Measurements from ENCODE around the gene OSBPL2. TPM values are rescaled to one million over a fixed set of nuclear protein-coding genes. Genes with fewer than 3 reads are reported as not detected.

Gene OSBPL2
- total and polyA plus RNA-seq, 2 donors (not counting 1 experiment from before 2014, with no cell fraction given) = 28.1 to 74.3 TPM

DNA sequence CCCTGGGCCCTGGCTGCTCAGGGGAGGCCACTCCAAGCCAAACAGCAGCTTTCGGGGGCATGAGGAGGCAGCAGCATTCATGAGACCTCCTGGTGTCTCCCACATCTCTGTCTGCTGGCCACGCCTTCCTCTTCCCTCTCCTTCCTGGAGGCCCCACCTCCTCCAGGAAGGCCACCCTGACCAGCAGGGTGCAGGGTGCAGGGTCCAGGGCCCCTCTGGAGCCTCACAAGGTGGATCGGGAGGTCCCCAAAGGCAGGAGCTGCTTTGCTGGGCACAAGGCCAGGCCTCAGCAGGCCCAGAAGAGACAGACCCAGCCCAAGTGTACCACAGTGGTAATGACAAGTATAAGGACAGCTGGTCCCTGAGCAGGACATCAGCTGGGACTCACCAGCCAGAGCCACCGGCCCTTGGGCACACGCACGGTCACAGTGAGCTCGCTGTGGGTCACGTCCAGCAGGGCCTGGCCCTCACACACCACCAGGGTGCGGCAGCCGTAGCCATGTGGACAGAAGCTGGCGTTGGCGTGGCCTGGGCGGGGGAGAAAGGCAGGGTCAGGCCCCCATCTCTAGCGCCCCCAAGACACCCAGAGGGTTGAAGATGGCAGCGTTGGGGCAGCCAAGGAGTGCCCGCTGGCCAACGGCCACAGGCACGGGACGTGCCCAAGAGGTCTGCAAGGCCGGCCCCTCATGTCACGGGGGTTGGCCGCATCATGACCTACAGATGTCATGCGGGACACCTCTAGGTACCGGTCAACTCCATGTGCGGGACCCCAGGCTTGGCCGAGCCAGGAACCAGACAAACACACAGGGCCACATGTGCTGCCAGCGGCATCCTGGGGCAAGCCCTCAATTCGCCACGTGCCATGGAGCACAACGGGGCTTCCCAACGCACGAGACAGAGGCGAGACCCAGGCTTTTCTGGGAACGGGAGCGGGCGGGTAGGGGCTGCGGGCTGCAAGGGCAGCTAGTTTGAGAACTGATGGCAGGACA is 91.4 kb downstream of the OSBPL2 start:
- H3K4me2 ChIP-seq (replicated peaks; ENCODE audit: low read depth, low read length, poor library complexity, severe bottlenecking) = no peak overlapping the region
- Mint-ChIP-seq H3K9me3 (ENCODE audit: insufficient read depth) (no peaks in the 10 kb centered on the region), H3K27me3 (no peaks in the 10 kb centered on the region), H3K4me1 (no peaks in the 10 kb centered on the region), H3K27ac (no peak overlapping the region), H3K4me3 (no peak overlapping the region)
- no peak for TF ChIP-seq EZH2 (IDR thresholded peaks at IDR 0.05; ENCODE audit: borderline replicate concordance, insufficient read depth, low read depth, low read length, poor library complexity, severe bottlenecking)
- TF ChIP-seq, protein P1, sequence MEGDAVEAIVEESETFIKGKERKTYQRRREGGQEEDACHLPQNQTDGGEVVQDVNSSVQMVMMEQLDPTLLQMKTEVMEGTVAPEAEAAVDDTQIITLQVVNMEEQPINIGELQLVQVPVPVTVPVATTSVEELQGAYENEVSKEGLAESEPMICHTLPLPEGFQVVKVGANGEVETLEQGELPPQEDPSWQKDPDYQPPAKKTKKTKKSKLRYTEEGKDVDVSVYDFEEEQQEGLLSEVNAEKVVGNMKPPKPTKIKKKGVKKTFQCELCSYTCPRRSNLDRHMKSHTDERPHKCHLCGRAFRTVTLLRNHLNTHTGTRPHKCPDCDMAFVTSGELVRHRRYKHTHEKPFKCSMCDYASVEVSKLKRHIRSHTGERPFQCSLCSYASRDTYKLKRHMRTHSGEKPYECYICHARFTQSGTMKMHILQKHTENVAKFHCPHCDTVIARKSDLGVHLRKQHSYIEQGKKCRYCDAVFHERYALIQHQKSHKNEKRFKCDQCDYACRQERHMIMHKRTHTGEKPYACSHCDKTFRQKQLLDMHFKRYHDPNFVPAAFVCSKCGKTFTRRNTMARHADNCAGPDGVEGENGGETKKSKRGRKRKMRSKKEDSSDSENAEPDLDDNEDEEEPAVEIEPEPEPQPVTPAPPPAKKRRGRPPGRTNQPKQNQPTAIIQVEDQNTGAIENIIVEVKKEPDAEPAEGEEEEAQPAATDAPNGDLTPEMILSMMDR (IDR thresholded peaks at IDR 0.05) = no peak
- H3K9ac ChIP-seq (ENCODE audit: low read length) = no peak overlapping the region
- no peak for ATAC-seq (ENCODE audit: low read depth)
- no peaks in the 10 kb centered on the region for H4K20me1 ChIP-seq (ENCODE audit: control insufficient read depth, insufficient read depth, low read length, poor library complexity, severe bottlenecking)
- H3K9me3 ChIP-seq (ENCODE audit: control extremely low read depth in 1 of 3, control insufficient read depth in 2 of 3, insufficient read depth in 1 of 3, low read length in 2 of 3) = no peaks in the 10 kb centered on the region
- DNase-seq = no peak
- no peaks in the 10 kb centered on the region for H3K79me2 ChIP-seq (ENCODE audit: control insufficient read depth, insufficient read depth, low read length)
- H3K27me3 ChIP-seq (replicated peaks in 1 of 4; ENCODE audit: control extremely low read depth in 1 of 4, control insufficient read depth in 3 of 4, insufficient read depth in 4 of 4, low read length in 3 of 4) = no peaks in the 10 kb centered on the region
- no peak overlapping the region for H2AFZ ChIP-seq (ENCODE audit: insufficient read depth, low read depth, low read length, poor library complexity, severe bottlenecking)
- WGBS (ENCODE audit: insufficient coverage) = 96% methylated on average over 35 of the region's 37 CpGs
- no peak overlapping the region for H3K4me3 ChIP-seq (ENCODE audit: control extremely low read depth in 1 of 5, extremely low read depth in 1 of 5, insufficient read depth in 1 of 5, low read depth in 2 of 5, low read length in 4 of 5)
- intact Hi-C loops (cut with micrococcal nuclease) = no loop called here
- ChIA-PET CTCF (interaction anchor here (1.0 to 1.2 kb wide), 2 partner anchors 10 to 29 kb away, joined by 3 read pairs; no protein-coding TSS in a partner anchor), POLR2A (no interaction called here)
- H3K27ac ChIP-seq (ENCODE audit: low read length in 2 of 2) = no peak overlapping the region
- H3K36me3 ChIP-seq (replicated peaks in 1 of 2; ENCODE audit: control extremely low read depth in 1 of 2, control insufficient read depth in 1 of 2, extremely low read depth in 1 of 2, insufficient read depth in 2 of 2, low read length in 1 of 2) = peaks cover 0 to 65% of the 10 kb centered on the region in 2 experiments
- H3K4me1 ChIP-seq (ENCODE audit: control insufficient read depth in 2 of 2, insufficient read depth in 2 of 2, low read length in 2 of 2) = peaks cover 0 to under 1% of the 10 kb centered on the region in 2 donors
